ENCODE results near the gene CDK19. TPM values are rescaled to one million over a fixed set of nuclear protein-coding genes. Genes with fewer than 3 reads are reported as not detected.

CDK19 gene
- 10.9 and 12.0 TPM in 2 replicates for total RNA-seq

DNA sequence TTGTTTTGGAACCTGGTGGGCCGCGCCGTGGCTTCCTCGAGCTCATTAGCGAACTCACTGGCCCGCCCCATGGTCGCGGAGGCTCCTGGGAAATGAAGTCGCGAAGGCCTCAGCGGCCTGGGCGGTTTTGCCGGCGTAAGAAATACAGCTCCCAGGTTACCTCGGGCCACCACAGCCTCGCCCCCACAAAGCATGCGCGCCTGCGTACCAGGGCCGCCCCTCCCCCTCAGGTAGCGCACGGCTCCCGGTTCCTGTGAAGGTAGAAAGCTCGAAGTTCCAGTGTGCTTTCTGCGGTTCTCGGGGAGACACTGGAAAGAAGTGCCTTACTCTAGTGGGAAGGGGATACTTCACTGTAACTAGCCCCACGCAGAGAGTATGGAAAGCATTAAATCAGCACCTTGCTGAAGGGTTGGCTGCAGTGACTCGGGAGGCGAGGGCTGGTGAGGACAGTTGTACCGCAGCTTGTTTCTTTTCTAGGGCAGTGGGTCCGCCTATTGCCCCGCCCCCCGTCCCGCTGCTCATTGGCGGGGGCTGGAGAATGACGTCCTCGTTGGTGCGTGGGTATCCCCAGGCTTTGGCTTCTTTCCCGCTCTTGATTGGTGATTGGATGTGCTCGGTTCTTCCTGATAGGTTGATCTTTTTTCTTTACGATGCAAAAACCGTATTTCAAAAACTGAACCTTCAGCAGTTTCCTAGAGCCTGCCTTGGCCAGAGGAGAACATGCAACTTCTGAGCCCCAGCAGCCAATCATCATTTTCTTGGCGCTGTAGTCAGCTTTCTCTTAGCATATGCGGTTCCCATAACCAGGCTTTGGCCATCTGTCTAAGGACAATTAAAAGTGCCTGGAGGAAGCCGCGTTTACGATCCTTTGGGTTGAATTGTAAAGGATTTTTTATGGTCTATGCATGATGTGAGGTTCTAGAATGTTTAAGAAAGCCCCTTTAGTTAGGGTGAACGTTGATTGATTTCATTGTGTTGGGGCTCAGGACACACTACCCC is at the start of gene CDK19:
TSS of gene CDK19 (minus strand) at position 59 of the 999 bp plus-strand sequence. CDS start 333 bp downstream, outside the sequence.

Other genes with a start within 250 kb of the CDK19 start
- 31.6 and 37.8 TPM in 2 replicates for gene AMD1, start 59.3 kb upstream of the CDK19 start, total RNA-seq
- 29.4 and 30.0 TPM in 2 replicates for gene GTF3C6, start 143.2 kb upstream of the CDK19 start, total RNA-seq
- gene RPF2, start 166.6 kb upstream of the CDK19 start, total RNA-seq, result 32.1 and 35.6 TPM in 2 replicates

All from cardiac ventricle fibroblast (primary cell).